Keratinocyte (primary cell): ENCODE data around the gene RASIP1. TPM values are rescaled to one million over a fixed set of nuclear protein-coding genes. Genes with fewer than 3 reads are reported as not detected.

Experiments used
- DNase-seq: peaks from one replicate; pipeline ENCODE4 v3.0.0-alpha.2; 2011; ENCODE audit warnings: low read depth, missing footprints, low spot score
- FAIRE-seq: peaks from 2 replicates; lab custom pipeline; 2011; peaks lifted over from hg19 to GRCh38; lab: Jason Lieb, UNC
- H2AFZ ChIP-seq: 2 replicates; pipeline ENCODE4 v1.6.0; 2012; ENCODE audit warnings: low read length, control low read depth, inconsistent platforms; ENCODE audit not compliant: control insufficient read depth
- H3K27ac ChIP-seq: 2 replicates; pipeline ENCODE4 v1.5.1; 2011; ENCODE audit warnings: low read length; ENCODE audit not compliant: control insufficient read depth, insufficient read depth
- H3K27me3 ChIP-seq: 3 replicates; pipeline ENCODE4 v1.6.0; 2011; ENCODE audit warnings: low read length; ENCODE audit not compliant: control insufficient read depth, insufficient read depth; ENCODE audit errors: extremely low read depth
- H3K36me3 ChIP-seq, 2 experiments: 2 replicates in 1 of 2; 3 replicates in 1 of 2; pipeline ENCODE4 v1.5.1; 2011; ENCODE audit warnings: low read length in 2 of 2, mild to moderate bottlenecking in 1 of 2; ENCODE audit not compliant: control insufficient read depth in 2 of 2, insufficient read depth in 2 of 2; ENCODE audit errors: extremely low read depth in 1 of 2
- H3K4me1 ChIP-seq: 3 replicates; pipeline ENCODE4 v1.5.1; 2011; ENCODE audit warnings: low read length; ENCODE audit not compliant: control insufficient read depth, insufficient read depth; ENCODE audit errors: extremely low read depth
- H3K4me2 ChIP-seq: 3 replicates; pipeline ENCODE4 v1.6.0; 2011; ENCODE audit warnings: low read depth, low read length; ENCODE audit not compliant: control insufficient read depth, insufficient read depth; ENCODE audit errors: extremely low read depth
- H3K4me3 ChIP-seq, 3 experiments: fragments of 200-600 bp in 1 of 3; sonication (generic) in 1 of 3; 2 replicates in 2 of 3; 3 replicates in 1 of 3; pipeline ENCODE4 v1.5.1; 2011 to 2016; ENCODE audit warnings: low read length in 3 of 3, mild to moderate bottlenecking in 3 of 3, control low read depth in 2 of 3, inconsistent platforms in 1 of 3, low read depth in 1 of 3, mixed read lengths in 1 of 3, mixed run types in 1 of 3, moderate library complexity in 1 of 3; ENCODE audit not compliant: control insufficient read depth in 2 of 3, insufficient read depth in 2 of 3; ENCODE audit errors: extremely low read depth in 1 of 3
- H3K79me2 ChIP-seq: 2 replicates; pipeline ENCODE4 v1.6.0; 2012; ENCODE audit warnings: low read length; ENCODE audit not compliant: control insufficient read depth, insufficient read depth
- H3K9ac ChIP-seq: 3 replicates; pipeline ENCODE4 v1.6.0; 2011; ENCODE audit warnings: low read length; ENCODE audit not compliant: control insufficient read depth, insufficient read depth; ENCODE audit errors: extremely low read depth
- H3K9me1 ChIP-seq: 3 replicates; pipeline ENCODE4 v1.6.0; 2011; ENCODE audit warnings: low read length; ENCODE audit not compliant: control insufficient read depth, insufficient read depth; ENCODE audit errors: extremely low read depth
- H3K9me3 ChIP-seq: 2 replicates; pipeline ENCODE4 v1.5.1; 2012; ENCODE audit warnings: low read depth, low read length; ENCODE audit not compliant: control insufficient read depth
- H4K20me1 ChIP-seq: 3 replicates; pipeline ENCODE4 v1.6.0; 2011; ENCODE audit warnings: low read length; ENCODE audit not compliant: control insufficient read depth, insufficient read depth; ENCODE audit errors: extremely low read depth
- CTCF ChIP-seq, 3 experiments: IDR thresholded peaks in 1 of 3; conservative IDR thresholded peaks in 1 of 3; optimal IDR thresholded peaks in 1 of 3; 2 replicates in 2 of 3; 3 replicates in 1 of 3; pipeline versions ENCODE3 to v1.5.1; 2011; ENCODE audit warnings: low read length in 3 of 3, mild to moderate bottlenecking in 3 of 3, moderate library complexity in 2 of 3, control low read depth in 1 of 3, inconsistent platforms in 1 of 3; ENCODE audit not compliant: insufficient read depth in 2 of 3; ENCODE audit errors: extremely low read depth in 1 of 3
- EZH2 ChIP-seq: IDR thresholded peaks from one replicate; pipeline ENCODE4 v1.6.1; 2012; ENCODE audit warnings: inconsistent platforms, mild to moderate bottlenecking, low read length, moderate library complexity
- dilution Hi-C: fragments of 300-500 bp; cut with MboI; formaldehyde crosslinking; loops from one replicate; pipeline ENCODE4 v1.7.0; 2020; ENCODE audit warnings: low sequenced_read_pairs; ENCODE audit not compliant: extremely low pct_ligation_motif_present
- polyA plus RNA-seq, 5 experiments: library from polyadenylated mRNA; depleted of rRNA in 3 of 5; stranded (reverse) in 3 of 5; stranded (forward) in 1 of 5; unstranded in 1 of 5; fragments of >200 nt; gene quantifications; 1 replicate in 1 of 5; 2 replicates in 3 of 5; 3 replicates in 1 of 5; pipeline versions ENCODE4 v1.2.1 to v1.2.3, GENCODE V29; 2011 to 2012; ENCODE audit warnings: missing spikeins in 2 of 5, low read depth in 1 of 5, low replicate concordance in 1 of 5

The RASIP1 gene
- polyA plus RNA-seq, 1 donor (not counting 4 experiments of a cell fraction or from before 2014, with no cell fraction given) = 2.3 TPM

- TF ChIP-seq CTCF (optimal IDR thresholded peaks at IDR 0.05 in 1 of 3, IDR thresholded peaks at IDR 0.05 in 1 of 3, conservative IDR thresholded peaks at IDR 0.05 in 1 of 3; ENCODE audit: extremely low read depth in 1 of 3, insufficient read depth in 2 of 3, low read length in 3 of 3) (peak in 1 of 3 experiments; percentile 18), EZH2 (no peak)
- peak overlapping the region; percentile 82 for H2AFZ ChIP-seq
- peak overlapping the region; percentile 73 for H3K4me2 ChIP-seq
- H3K27ac ChIP-seq = no peak overlapping the region
- FAIRE-seq (no peak), DNase-seq (no peak)
- H3K4me1 ChIP-seq = peaks cover 5% of the 10 kb centered on the region
- H3K36me3 ChIP-seq = no peaks in the 10 kb centered on the region
- H3K4me3 ChIP-seq = peak overlapping the region; percentile 32 to 65 (median 60)
- dilution Hi-C loops = no loop called here
- no peaks in the 10 kb centered on the region for H4K20me1 ChIP-seq
- H3K9ac ChIP-seq = peak overlapping the region; percentile 41
- no peaks in the 10 kb centered on the region for H3K79me2 ChIP-seq
- no peaks in the 10 kb centered on the region for H3K27me3 ChIP-seq
- no peaks in the 10 kb centered on the region for H3K9me3 ChIP-seq
- H3K9me1 ChIP-seq = no peaks in the 10 kb centered on the region
These were observed 5.3 kb downstream of the RASIP1 start for GRCh38 chr19:48735031-48735615.

- TF ChIP-seq CTCF (optimal IDR thresholded peaks at IDR 0.05 in 1 of 3, IDR thresholded peaks at IDR 0.05 in 1 of 3, conservative IDR thresholded peaks at IDR 0.05 in 1 of 3; ENCODE audit: extremely low read depth in 1 of 3, insufficient read depth in 2 of 3, low read length in 3 of 3) = no peak
- no peak for TF ChIP-seq EZH2
- no peaks in the 10 kb centered on the region for H3K27me3 ChIP-seq
- no peaks in the 10 kb centered on the region for H3K36me3 ChIP-seq
- H3K79me2 ChIP-seq = no peaks in the 10 kb centered on the region
- H4K20me1 ChIP-seq = no peaks in the 10 kb centered on the region
- peak overlapping the region in 1 of 3 experiments; percentile 60 for H3K4me3 ChIP-seq
- no peak overlapping the region for H3K9ac ChIP-seq
- dilution Hi-C loops = no loop called here
- H3K27ac ChIP-seq = no peak overlapping the region
- H3K4me2 ChIP-seq = peak overlapping the region; percentile 73
- FAIRE-seq (no peak), DNase-seq (no peak)
- H3K9me1 ChIP-seq = no peaks in the 10 kb centered on the region
- peaks cover 5% of the 10 kb centered on the region for H3K4me1 ChIP-seq
- H2AFZ ChIP-seq = no peak overlapping the region
- no peaks in the 10 kb centered on the region for H3K9me3 ChIP-seq
These were observed 5.8 kb downstream of the RASIP1 start for GRCh38 chr19:48734625-48735024.
